Measurements from ENCODE around the gene MAP3K10. TPM values are rescaled to one million over a fixed set of nuclear protein-coding genes. Genes with fewer than 3 reads are reported as not detected.
A peak's percentile ranks its signal among the peaks of the same experiment; 100 is the strongest.

The MAP3K10 gene
- total RNA-seq, 2 donors from 2014 or later: 35.2 to 39.3 TPM

GRCh38 chr19:40249781-40250180 is 58.6 kb downstream of the MAP3K10 start:
- WGBS, 2 experiments (ENCODE audit: insufficient coverage in 1 of 2, insufficient read length in 1 of 2): 93 to 95% methylated on average over 7 to 11 of the region's 11 CpGs
- peaks cover 23% of the 10 kb centered on the region for H3K4me1 ChIP-seq (ENCODE audit: control insufficient read depth, insufficient read depth, low read length)
- H3K9me3 ChIP-seq (ENCODE audit: control insufficient read depth, low read length): no peaks in the 10 kb centered on the region
- Mint-ChIP-seq H3K36me3 (ENCODE audit: low read depth) (peaks cover 32% of the 10 kb centered on the region), H3K4me3 (no peak overlapping the region), H3K27me3 (ENCODE audit: insufficient read depth) (no peaks in the 10 kb centered on the region), H3K27ac (no peak overlapping the region), H3K9me3 (no peaks in the 10 kb centered on the region), H3K4me1 (peaks cover 20% of the 10 kb centered on the region)
- no peak for DNase-seq
- no peak for TF ChIP-seq CTCF (conservative IDR thresholded peaks at IDR 0.05)
- H3K4me3 ChIP-seq (ENCODE audit: low read length): no peak overlapping the region
- H3K27ac ChIP-seq (ENCODE audit: low read depth, low read length): no peak overlapping the region
- H3K9ac ChIP-seq (ENCODE audit: extremely low read depth, low read length, poor library complexity, severe bottlenecking): no peak overlapping the region
- H3K27me3 ChIP-seq (ENCODE audit: control insufficient read depth, insufficient read depth, low read length, poor library complexity, severe bottlenecking): no peaks in the 10 kb centered on the region
- H3K36me3 ChIP-seq (ENCODE audit: control insufficient read depth, insufficient read depth, low read length): peaks cover 21% of the 10 kb centered on the region

DNA sequence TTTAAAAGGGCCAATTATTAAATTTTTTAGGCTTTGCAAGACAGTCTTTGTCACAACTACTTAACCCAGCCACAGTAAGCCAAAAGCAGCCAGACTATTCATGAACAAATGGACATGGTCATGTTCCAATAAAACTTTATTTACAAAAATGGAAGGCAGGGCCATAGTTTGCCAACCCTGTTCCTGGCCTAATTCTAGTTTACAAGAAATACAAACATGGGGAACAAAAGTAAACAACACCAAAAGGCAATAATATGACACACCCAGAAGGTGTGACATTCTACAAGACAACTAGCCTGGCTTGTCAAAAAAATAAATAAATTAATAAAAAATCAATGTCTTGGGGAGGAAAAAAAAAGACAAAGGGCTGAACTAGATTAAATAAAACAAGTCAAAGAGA is 60.0 kb downstream of the MAP3K10 start:
- Histone ChIP-seq H3K36me3 (ENCODE audit: control insufficient read depth, insufficient read depth, low read length) (peaks cover 33% of the 10 kb centered on the region), H3K27ac (ENCODE audit: low read depth, low read length) (no peak overlapping the region), H3K4me1 (ENCODE audit: control insufficient read depth, insufficient read depth, low read length) (peaks cover 36% of the 10 kb centered on the region), H3K9me3 (ENCODE audit: control insufficient read depth, low read length) (no peaks in the 10 kb centered on the region), H3K9ac (ENCODE audit: extremely low read depth, low read length, poor library complexity, severe bottlenecking) (no peak overlapping the region), H3K4me3 (ENCODE audit: low read length) (no peak overlapping the region), H3K27me3 (ENCODE audit: control insufficient read depth, insufficient read depth, low read length, poor library complexity, severe bottlenecking) (no peaks in the 10 kb centered on the region)
- peaks cover 46% of the 10 kb centered on the region for H3K36me3 Mint-ChIP-seq (ENCODE audit: low read depth)
- no peaks in the 10 kb centered on the region for H3K27me3 Mint-ChIP-seq (ENCODE audit: insufficient read depth)
- no peak overlapping the region for H3K4me3 Mint-ChIP-seq
- no peak for DNase-seq
- H3K27ac Mint-ChIP-seq: no peak overlapping the region
- no peaks in the 10 kb centered on the region for H3K9me3 Mint-ChIP-seq
- no peak for TF ChIP-seq CTCF (conservative IDR thresholded peaks at IDR 0.05)
- peaks cover 35% of the 10 kb centered on the region for H3K4me1 Mint-ChIP-seq

- Histone ChIP-seq H3K36me3 (ENCODE audit: control insufficient read depth, insufficient read depth, low read length) (peaks cover 40% of the 10 kb centered on the region), H3K27me3 (ENCODE audit: control insufficient read depth, insufficient read depth, low read length, poor library complexity, severe bottlenecking) (no peaks in the 10 kb centered on the region), H3K4me1 (ENCODE audit: control insufficient read depth, insufficient read depth, low read length) (peaks cover 41% of the 10 kb centered on the region), H3K9ac (ENCODE audit: extremely low read depth, low read length, poor library complexity, severe bottlenecking) (no peak overlapping the region), H3K9me3 (ENCODE audit: control insufficient read depth, low read length) (no peaks in the 10 kb centered on the region), H3K4me3 (ENCODE audit: low read length) (no peak overlapping the region), H3K27ac (ENCODE audit: low read depth, low read length) (no peak overlapping the region)
- Mint-ChIP-seq H3K27me3 (ENCODE audit: insufficient read depth) (no peaks in the 10 kb centered on the region), H3K9me3 (no peaks in the 10 kb centered on the region), H3K4me1 (peaks cover 40% of the 10 kb centered on the region), H3K36me3 (ENCODE audit: low read depth) (peaks cover 51% of the 10 kb centered on the region), H3K27ac (peak overlapping the region; percentile 92), H3K4me3 (peak overlapping the region; percentile 5)
- 80 to 91% methylated on average over 1 to 4 of the region's 4 CpGs for WGBS, 2 experiments (ENCODE audit: insufficient coverage in 1 of 2, insufficient read length in 1 of 2)
- no peak for DNase-seq
- TF ChIP-seq CTCF (conservative IDR thresholded peaks at IDR 0.05): peak; percentile 42
Measured at GRCh38 chr19:40251991-40252390, 60.8 kb downstream of the MAP3K10 start.
